Stimulated activated naive CD8-positive, alpha-beta T cell treated with anti-CD3 and anti-CD28 coated beads, Interleukin-15, amount 100 ng/mL, for 72 hours (primary cell): ENCODE data around the gene MYO3B.
"Not testable (repeated sequence)": the region's sequence is repeated elsewhere in the genome, so short reads cannot be mapped to it uniquely, and the experiment has no call there.

ENCODE experiments used
- ATAC-seq: fragments of 150-1000 bp; cut with Tn5 transposase; 2 replicates; pipeline ENCODE4 v1.10.0; 2021; ENCODE audit warnings: mild to moderate bottlenecking, moderate library complexity
- DNase-seq, 2 donors: peaks; one replicate each; pipeline ENCODE4 v3.0.0; 2021 to 2022
- H3K27ac Mint-ChIP-seq, 2 donors: one replicate each; pipeline ENCODE4 v1.8.0; 2022; ENCODE audit warnings: mild to moderate bottlenecking in 2 of 2, mixed read lengths in 2 of 2, moderate library complexity in 2 of 2
- H3K27me3 Mint-ChIP-seq: one replicate; pipeline ENCODE4 v1.8.0; 2022; ENCODE audit warnings: mixed read lengths
- H3K4me1 Mint-ChIP-seq: one replicate; pipeline ENCODE4 v1.8.0; 2022; ENCODE audit warnings: mild to moderate bottlenecking, mixed read lengths
- H3K4me3 Mint-ChIP-seq, 2 donors: one replicate each; pipeline ENCODE4 v1.8.0; 2022; ENCODE audit warnings: mild to moderate bottlenecking in 2 of 2, mixed read lengths in 2 of 2, moderate library complexity in 1 of 2
- H3K9me3 Mint-ChIP-seq, 2 donors: one replicate each; pipeline ENCODE4 v1.8.0; 2022; ENCODE audit warnings: mixed read lengths in 2 of 2

Gene MYO3B

GRCh38 chr2:170586571-170587095 is 408.7 kb downstream of the MYO3B start:
- ATAC-seq = no peak
- H3K27me3 Mint-ChIP-seq = peaks cover 6% of the 10 kb centered on the region
- DNase-seq = no peak
- no peaks in the 10 kb centered on the region for H3K9me3 Mint-ChIP-seq
- H3K27ac Mint-ChIP-seq = no peak overlapping the region
- no peak overlapping the region for H3K4me3 Mint-ChIP-seq
- no peaks in the 10 kb centered on the region for H3K4me1 Mint-ChIP-seq

GRCh38 chr2:170587117-170587516 is 409.2 kb downstream of the MYO3B start:
- DNase-seq (no peak), ATAC-seq (no peak)
- Mint-ChIP-seq H3K27me3 (peaks cover 6% of the 10 kb centered on the region), H3K4me3 (no peak overlapping the region), H3K4me1 (no peaks in the 10 kb centered on the region), H3K9me3 (no peaks in the 10 kb centered on the region), H3K27ac (no peak overlapping the region)

GRCh38 chr2:170587922-170588321 is 410.0 kb downstream of the MYO3B start:
- Mint-ChIP-seq H3K9me3 (no peaks in the 10 kb centered on the region), H3K27me3 (peaks cover 6% of the 10 kb centered on the region), H3K27ac (no peak overlapping the region), H3K4me1 (no peaks in the 10 kb centered on the region), H3K4me3 (no peak overlapping the region)
- no peak for ATAC-seq
- no peak for DNase-seq

GRCh38 chr2:170588729-170589128 is 410.8 kb downstream of the MYO3B start:
- DNase-seq (no peak), ATAC-seq (no peak)
- H3K27me3 Mint-ChIP-seq = peaks cover 6% of the 10 kb centered on the region
- H3K27ac Mint-ChIP-seq = no peak overlapping the region
- H3K4me3 Mint-ChIP-seq = no peak overlapping the region
- no peaks in the 10 kb centered on the region for H3K4me1 Mint-ChIP-seq
- no peaks in the 10 kb centered on the region for H3K9me3 Mint-ChIP-seq

- Mint-ChIP-seq H3K4me3 (no peak overlapping the region), H3K27me3 (no peaks in the 10 kb centered on the region), H3K27ac (no peak overlapping the region), H3K9me3 (no peaks in the 10 kb centered on the region), H3K4me1 (no peaks in the 10 kb centered on the region)
- DNase-seq (no peak), ATAC-seq (no peak)
Observed at GRCh38 chr2:170596576-170596975, 418.6 kb downstream of the MYO3B start.

GRCh38 chr2:170598067-170598395 is 420.1 kb downstream of the MYO3B start:
- DNase-seq = no peak
- Mint-ChIP-seq H3K4me3 (no peak overlapping the region), H3K27me3 (no peaks in the 10 kb centered on the region), H3K27ac (no peak overlapping the region), H3K9me3 (no peaks in the 10 kb centered on the region), H3K4me1 (no peaks in the 10 kb centered on the region)
- ATAC-seq = no peak

- ATAC-seq = no peak
- Mint-ChIP-seq H3K27me3 (peaks cover 10% of the 10 kb centered on the region), H3K9me3 (no peaks in the 10 kb centered on the region), H3K4me1 (no peaks in the 10 kb centered on the region), H3K4me3 (no peak overlapping the region), H3K27ac (no peak overlapping the region)
- DNase-seq = no peak
Observed at GRCh38 chr2:170601489-170601888, 423.5 kb downstream of the MYO3B start.

- Mint-ChIP-seq H3K27ac (no peak overlapping the region), H3K27me3 (peaks cover 10% of the 10 kb centered on the region), H3K4me3 (no peak overlapping the region), H3K4me1 (no peaks in the 10 kb centered on the region), H3K9me3 (no peaks in the 10 kb centered on the region)
- ATAC-seq (no peak), DNase-seq (no peak)
Observed at GRCh38 chr2:170605862-170606261, 427.9 kb downstream of the MYO3B start.

GRCh38 chr2:170607171-170607570 is 429.2 kb downstream of the MYO3B start:
- Mint-ChIP-seq H3K4me3 (no peak overlapping the region), H3K9me3 (no peaks in the 10 kb centered on the region), H3K27me3 (peaks cover 10% of the 10 kb centered on the region), H3K27ac (no peak overlapping the region), H3K4me1 (no peaks in the 10 kb centered on the region)
- DNase-seq (no peak), ATAC-seq (no peak)

- no peak for DNase-seq
- H3K4me1 Mint-ChIP-seq = no peaks in the 10 kb centered on the region
- ATAC-seq = no peak
- no peak overlapping the region for H3K4me3 Mint-ChIP-seq
- H3K27ac Mint-ChIP-seq = no peak overlapping the region
- H3K27me3 Mint-ChIP-seq = no peaks in the 10 kb centered on the region
- H3K9me3 Mint-ChIP-seq = no peaks in the 10 kb centered on the region
Observed at GRCh38 chr2:170610615-170611014, 432.7 kb downstream of the MYO3B start.

- not testable (repeated sequence) for H3K27me3 Mint-ChIP-seq, H3K4me3 Mint-ChIP-seq, DNase-seq, H3K4me1 Mint-ChIP-seq, ATAC-seq, H3K27ac Mint-ChIP-seq
- peaks cover 9 to 11% of the 10 kb centered on the region in 2 donors for H3K9me3 Mint-ChIP-seq
Observed at GRCh38 chr2:170618948-170619347, 441.0 kb downstream of the MYO3B start.

- not testable (repeated sequence) for ATAC-seq, DNase-seq, H3K4me1 Mint-ChIP-seq, H3K9me3 Mint-ChIP-seq, H3K27ac Mint-ChIP-seq, H3K27me3 Mint-ChIP-seq, H3K4me3 Mint-ChIP-seq
Observed at GRCh38 chr2:170635094-170635493, 457.1 kb downstream of the MYO3B start.

- Mint-ChIP-seq H3K4me1 (no peaks in the 10 kb centered on the region), H3K27me3 (no peaks in the 10 kb centered on the region), H3K9me3 (no peaks in the 10 kb centered on the region), H3K27ac (no peak overlapping the region), H3K4me3 (no peak overlapping the region)
- ATAC-seq (no peak), DNase-seq (no peak)
Observed at GRCh38 chr2:170639635-170640034, 461.7 kb downstream of the MYO3B start.

GRCh38 chr2:170641961-170642360 is 464.0 kb downstream of the MYO3B start:
- ATAC-seq (no peak), DNase-seq (no peak)
- H3K4me1 Mint-ChIP-seq = no peaks in the 10 kb centered on the region
- no peaks in the 10 kb centered on the region for H3K27me3 Mint-ChIP-seq
- H3K9me3 Mint-ChIP-seq = no peaks in the 10 kb centered on the region
- no peak overlapping the region for H3K4me3 Mint-ChIP-seq
- no peak overlapping the region for H3K27ac Mint-ChIP-seq

- ATAC-seq (no peak), DNase-seq (no peak)
- H3K27ac Mint-ChIP-seq = no peak overlapping the region
- H3K4me3 Mint-ChIP-seq = no peak overlapping the region
- H3K27me3 Mint-ChIP-seq = no peaks in the 10 kb centered on the region
- H3K9me3 Mint-ChIP-seq = no peaks in the 10 kb centered on the region
- H3K4me1 Mint-ChIP-seq = no peaks in the 10 kb centered on the region
Observed at GRCh38 chr2:170643346-170643745, 465.4 kb downstream of the MYO3B start.

- no peak overlapping the region for H3K27ac Mint-ChIP-seq
- H3K9me3 Mint-ChIP-seq = no peaks in the 10 kb centered on the region
- DNase-seq (no peak), ATAC-seq (no peak)
- H3K4me3 Mint-ChIP-seq = no peak overlapping the region
- H3K4me1 Mint-ChIP-seq = peaks cover 19% of the 10 kb centered on the region
- H3K27me3 Mint-ChIP-seq = peaks cover 15% of the 10 kb centered on the region
Observed at GRCh38 chr2:170647741-170648436, 469.9 kb downstream of the MYO3B start.
